Measurements from ENCODE around the gene SLC44A2. TPM values are rescaled to one million over a fixed set of nuclear protein-coding genes. Genes with fewer than 3 reads are reported as not detected.
"Not testable (repeated sequence)": the region's sequence is repeated elsewhere in the genome, so short reads cannot be mapped to it uniquely, and the experiment has no call there.

SLC44A2 gene
- total RNA-seq, 3 donors from 2014 or later = 90.0 to 179 (median 116) TPM

GRCh38 chr19:10662384-10663251, 37.3 kb downstream of the SLC44A2 start:
- peaks cover 11% of the 10 kb centered on the region for H3K4me1 ChIP-seq (ENCODE audit: low read depth)
- no peaks in the 10 kb centered on the region for H3K9me3 ChIP-seq
- TF ChIP-seq, protein P1, sequence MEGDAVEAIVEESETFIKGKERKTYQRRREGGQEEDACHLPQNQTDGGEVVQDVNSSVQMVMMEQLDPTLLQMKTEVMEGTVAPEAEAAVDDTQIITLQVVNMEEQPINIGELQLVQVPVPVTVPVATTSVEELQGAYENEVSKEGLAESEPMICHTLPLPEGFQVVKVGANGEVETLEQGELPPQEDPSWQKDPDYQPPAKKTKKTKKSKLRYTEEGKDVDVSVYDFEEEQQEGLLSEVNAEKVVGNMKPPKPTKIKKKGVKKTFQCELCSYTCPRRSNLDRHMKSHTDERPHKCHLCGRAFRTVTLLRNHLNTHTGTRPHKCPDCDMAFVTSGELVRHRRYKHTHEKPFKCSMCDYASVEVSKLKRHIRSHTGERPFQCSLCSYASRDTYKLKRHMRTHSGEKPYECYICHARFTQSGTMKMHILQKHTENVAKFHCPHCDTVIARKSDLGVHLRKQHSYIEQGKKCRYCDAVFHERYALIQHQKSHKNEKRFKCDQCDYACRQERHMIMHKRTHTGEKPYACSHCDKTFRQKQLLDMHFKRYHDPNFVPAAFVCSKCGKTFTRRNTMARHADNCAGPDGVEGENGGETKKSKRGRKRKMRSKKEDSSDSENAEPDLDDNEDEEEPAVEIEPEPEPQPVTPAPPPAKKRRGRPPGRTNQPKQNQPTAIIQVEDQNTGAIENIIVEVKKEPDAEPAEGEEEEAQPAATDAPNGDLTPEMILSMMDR (IDR thresholded peaks at IDR 0.05) = no peak
- no peak for ATAC-seq
- no peaks in the 10 kb centered on the region for H3K36me3 ChIP-seq (ENCODE audit: low read depth)
- DNase-seq = no peak
- no peak overlapping the region for H3K4me3 ChIP-seq
- intact Hi-C loops (cut with DNase I, micrococcal nuclease) = no loop called here

- DNase-seq; ATAC-seq; H3K9me3 ChIP-seq; H3K4me3 ChIP-seq; H3K36me3 ChIP-seq (ENCODE audit: low read depth); intact Hi-C loops (cut with DNase I, micrococcal nuclease): not testable (repeated sequence)
- H3K4me1 ChIP-seq (ENCODE audit: low read depth) = peaks cover 11% of the 10 kb centered on the region
These were observed 37.9 kb downstream of the SLC44A2 start for GRCh38 chr19:10663252-10663563.

DNA sequence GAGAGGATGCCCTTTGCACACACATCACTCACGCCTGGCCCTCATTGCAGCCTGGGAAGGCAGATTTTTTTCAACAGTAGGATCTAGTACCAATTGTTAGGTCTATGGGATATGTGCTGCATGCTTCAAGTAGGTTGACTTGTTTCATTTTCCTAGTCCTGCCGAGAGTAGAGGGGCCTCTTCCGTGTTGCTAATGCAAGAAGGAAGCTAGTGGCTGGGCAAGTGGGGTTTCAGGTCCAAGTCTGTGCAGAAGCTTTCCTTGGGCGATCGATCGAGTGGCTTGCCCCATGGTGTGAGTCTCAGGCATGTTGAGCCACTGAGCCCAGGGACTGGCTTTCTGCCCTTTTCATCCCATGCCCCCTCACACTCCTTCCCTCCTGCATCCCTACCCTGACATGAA, 42.5 kb downstream of the SLC44A2 start:
- intact Hi-C loops (cut with DNase I, micrococcal nuclease) = no loop called here
- ATAC-seq (no peak), DNase-seq (no peak)
- TF ChIP-seq, protein P1 (IDR thresholded peaks at IDR 0.05) = no peak
- H3K4me1 ChIP-seq (ENCODE audit: low read depth) = peaks cover 6% of the 10 kb centered on the region
- H3K36me3 ChIP-seq (ENCODE audit: low read depth) = no peaks in the 10 kb centered on the region
- H3K4me3 ChIP-seq = no peak overlapping the region
- H3K9me3 ChIP-seq = no peaks in the 10 kb centered on the region

- no peaks in the 10 kb centered on the region for H3K36me3 ChIP-seq (ENCODE audit: low read depth)
- TF ChIP-seq, protein P1 (IDR thresholded peaks at IDR 0.05) = no peak
- no peaks in the 10 kb centered on the region for H3K9me3 ChIP-seq
- DNase-seq (no peak), ATAC-seq (no peak)
- no peak overlapping the region for H3K4me3 ChIP-seq
- intact Hi-C loops (cut with DNase I, micrococcal nuclease) = no loop called here
- H3K4me1 ChIP-seq (ENCODE audit: low read depth) = peaks cover 5% of the 10 kb centered on the region
These were observed 43.9 kb downstream of the SLC44A2 start for GRCh38 chr19:10669246-10669645.

DNA sequence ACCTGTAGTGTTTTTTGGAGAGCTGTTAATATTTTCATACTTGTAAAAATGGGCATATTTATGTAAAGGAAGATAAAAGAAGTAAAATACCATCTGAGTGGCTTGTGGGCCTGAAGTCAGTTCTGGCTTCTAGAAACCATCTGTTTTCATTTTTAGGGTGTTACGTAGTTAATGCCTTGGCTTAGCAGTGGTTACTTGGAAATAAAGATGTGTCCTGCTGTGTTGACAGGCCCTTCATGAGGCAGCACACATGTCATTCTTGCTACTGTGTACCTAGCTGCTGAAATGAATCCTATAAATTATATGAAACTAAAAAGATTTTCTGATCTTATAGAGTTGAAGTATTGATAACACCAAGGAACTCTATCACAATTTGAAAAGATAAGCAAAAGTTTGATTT, 44.8 kb downstream of the SLC44A2 start:
- H3K9me3 ChIP-seq = no peaks in the 10 kb centered on the region
- ATAC-seq (no peak), DNase-seq (no peak)
- TF ChIP-seq, protein P1 (IDR thresholded peaks at IDR 0.05) = no peak
- H3K4me3 ChIP-seq = no peak overlapping the region
- H3K4me1 ChIP-seq (ENCODE audit: low read depth) = peaks cover 5% of the 10 kb centered on the region
- intact Hi-C loops (cut with DNase I, micrococcal nuclease) = no loop called here
- H3K36me3 ChIP-seq (ENCODE audit: low read depth) = no peaks in the 10 kb centered on the region

GRCh38 chr19:10670876-10671804, 45.8 kb downstream of the SLC44A2 start:
- no peaks in the 10 kb centered on the region for H3K36me3 ChIP-seq (ENCODE audit: low read depth)
- TF ChIP-seq, protein P1 (IDR thresholded peaks at IDR 0.05) = no peak
- peaks cover 5% of the 10 kb centered on the region for H3K4me1 ChIP-seq (ENCODE audit: low read depth)

DNA sequence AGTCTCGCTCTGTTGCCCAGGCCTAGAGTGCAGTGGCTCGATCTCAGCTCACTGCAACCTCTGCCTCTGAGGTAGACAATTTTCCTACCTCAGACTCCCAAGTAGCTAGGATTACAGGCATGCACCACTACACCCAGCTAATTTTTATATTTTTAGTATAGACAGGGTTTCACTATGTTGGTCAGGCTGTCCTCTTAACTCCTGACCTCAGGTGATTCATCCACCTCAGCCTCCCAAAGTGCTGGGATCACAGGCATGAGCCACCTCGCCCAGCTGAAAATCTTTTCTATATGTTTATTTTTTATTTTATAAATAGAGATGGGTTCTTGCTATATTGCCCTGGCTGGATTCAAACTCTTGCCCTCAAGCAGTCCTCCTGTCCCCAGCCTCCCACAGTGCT, 46.6 kb downstream of the SLC44A2 start:
- H3K36me3 ChIP-seq (ENCODE audit: low read depth); intact Hi-C loops (cut with DNase I, micrococcal nuclease): not testable (repeated sequence)

More at GRCh38 chr19:10670876-10671804, 45.8 kb downstream of the SLC44A2 start:
- Histone ChIP-seq H3K9me3 (no peaks in the 10 kb centered on the region), H3K4me3 (no peak overlapping the region)
- ATAC-seq = no peak
- intact Hi-C loops (cut with DNase I, micrococcal nuclease) = no loop called here
- DNase-seq = no peak

GRCh38 chr19:10675214-10675613, 49.9 kb downstream of the SLC44A2 start:
- ATAC-seq; H3K9me3 ChIP-seq; H3K4me3 ChIP-seq; DNase-seq; H3K4me1 ChIP-seq (ENCODE audit: low read depth); intact Hi-C loops (cut with DNase I, micrococcal nuclease): not testable (repeated sequence)
- peaks cover 25% of the 10 kb centered on the region for H3K36me3 ChIP-seq (ENCODE audit: low read depth)

More for the DNA sequence above, 46.6 kb downstream of the SLC44A2 start:
- not testable (repeated sequence) for ATAC-seq; DNase-seq; H3K9me3 ChIP-seq; H3K4me1 ChIP-seq (ENCODE audit: low read depth); H3K4me3 ChIP-seq
